GM10266 (cell line): ENCODE measurements around the gene MTA1.

ENCODE experiments used
- DNase-seq: peaks from one replicate; pipeline ENCODE4 v3.0.0; 2012; ENCODE audit errors: extremely low spot score
- CTCF ChIP-seq: IDR thresholded peaks from 2 replicates; pipeline ENCODE4 v1.5.1; 2012; ENCODE audit warnings: mild to moderate bottlenecking, low read depth; ENCODE audit not compliant: control insufficient read depth, insufficient read depth; ENCODE audit errors: missing control alignments

Gene MTA1

GRCh38 chr14:105495990-105496830, 76.6 kb downstream of the MTA1 start:
- no peak for TF ChIP-seq CTCF
- DNase-seq: no peak

- no peak for TF ChIP-seq CTCF
- no peak for DNase-seq
Measured at GRCh38 chr14:105496831-105497591, 77.4 kb downstream of the MTA1 start.

DNA sequence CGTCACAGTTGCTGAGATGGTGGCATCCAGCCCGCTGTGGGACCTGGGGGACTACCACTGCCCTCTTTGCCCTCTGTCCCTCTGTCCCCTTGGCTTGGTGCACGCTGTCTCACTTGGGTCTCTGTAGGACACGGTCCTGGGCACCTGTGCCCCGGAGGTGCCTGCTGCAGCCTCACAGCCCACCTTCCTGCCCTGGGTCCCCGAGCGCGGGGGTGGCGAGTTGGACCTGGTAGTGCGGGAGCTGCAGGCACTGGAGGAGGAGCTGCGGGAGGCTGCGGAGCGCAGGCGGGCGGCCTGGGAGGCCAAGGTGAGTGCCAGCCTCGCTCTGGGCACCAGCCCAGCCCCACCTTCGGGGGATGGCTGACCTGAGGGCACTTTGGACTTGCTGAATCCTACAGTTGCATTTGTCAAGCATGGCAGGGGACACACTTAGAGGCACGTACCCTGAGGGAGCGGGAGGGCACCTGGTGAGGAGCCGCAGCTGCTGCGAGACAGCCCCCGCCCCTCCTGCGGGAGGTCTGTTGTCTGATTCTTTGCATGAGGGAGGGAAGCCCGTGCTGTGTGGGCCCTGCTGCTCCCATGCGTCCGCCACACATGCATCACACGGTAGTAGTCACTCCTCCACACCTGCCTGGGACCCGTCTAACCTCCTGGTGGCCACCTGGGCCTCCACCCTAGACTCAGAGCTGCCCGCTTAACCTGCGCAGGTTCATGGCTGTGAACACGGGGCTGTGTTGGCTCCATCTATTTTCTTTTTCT, 78.2 kb downstream of the MTA1 start:
- no peak for DNase-seq
- no peak for TF ChIP-seq CTCF

DNA sequence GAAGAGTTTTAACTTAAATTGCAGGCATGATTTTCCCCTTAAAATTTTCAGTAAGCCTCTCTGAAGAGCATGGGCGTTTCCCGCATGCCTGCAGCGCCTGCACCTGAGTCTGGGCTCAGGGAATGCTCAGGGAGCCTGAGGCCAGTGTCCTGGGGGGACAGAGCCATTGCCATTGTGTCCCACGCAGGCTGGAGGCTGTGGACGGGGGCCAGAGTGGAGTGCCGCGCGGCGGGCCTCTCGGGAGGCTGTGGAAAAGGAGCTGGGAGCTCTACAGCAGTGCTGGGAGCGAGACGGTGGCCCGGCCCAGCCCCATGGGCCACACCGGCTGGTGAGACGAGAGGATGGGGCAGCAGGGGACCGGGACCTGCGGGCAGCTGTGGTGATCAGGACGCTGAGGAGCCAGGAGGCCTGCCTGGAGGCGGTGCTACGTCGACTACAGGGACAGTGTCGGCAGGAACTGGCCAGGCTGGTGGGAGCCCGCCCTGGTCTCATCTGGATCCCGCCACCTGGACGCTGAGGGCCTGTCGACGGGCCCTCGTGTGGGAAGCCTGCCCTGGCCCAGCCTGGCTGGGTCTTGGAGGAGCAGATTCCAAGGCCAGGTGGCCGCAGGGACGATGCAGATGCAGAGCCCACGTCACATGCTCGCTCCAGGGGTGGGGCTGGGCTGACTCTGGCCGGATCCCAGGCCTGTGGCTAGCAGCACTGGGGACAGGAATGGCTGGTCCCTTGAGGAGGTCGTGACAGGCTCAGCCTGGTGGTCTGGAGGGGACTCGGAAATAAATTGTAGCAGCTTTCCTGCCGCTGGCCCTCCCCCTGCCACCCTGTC, 79.0 kb downstream of the MTA1 start:
- TF ChIP-seq CTCF: no peak
- DNase-seq: no peak

GRCh38 chr14:105499256-105500035, 79.8 kb downstream of the MTA1 start:
- DNase-seq: no peak
- no peak for TF ChIP-seq CTCF
